Stimulated activated CD4-positive, alpha-beta T cell treated with anti-CD3 and anti-CD28 coated beads, TNF-alpha, amount 100 ng/mL, for 1 hour (primary cell): ENCODE results near the gene REXO2.

Source experiments
- DNase-seq, 3 donors: peaks; one replicate each; pipeline ENCODE4 v3.0.0-alpha.2; 2020; ENCODE audit warnings: low read depth in 3 of 3, low spot score in 1 of 3

The REXO2 gene

DNA sequence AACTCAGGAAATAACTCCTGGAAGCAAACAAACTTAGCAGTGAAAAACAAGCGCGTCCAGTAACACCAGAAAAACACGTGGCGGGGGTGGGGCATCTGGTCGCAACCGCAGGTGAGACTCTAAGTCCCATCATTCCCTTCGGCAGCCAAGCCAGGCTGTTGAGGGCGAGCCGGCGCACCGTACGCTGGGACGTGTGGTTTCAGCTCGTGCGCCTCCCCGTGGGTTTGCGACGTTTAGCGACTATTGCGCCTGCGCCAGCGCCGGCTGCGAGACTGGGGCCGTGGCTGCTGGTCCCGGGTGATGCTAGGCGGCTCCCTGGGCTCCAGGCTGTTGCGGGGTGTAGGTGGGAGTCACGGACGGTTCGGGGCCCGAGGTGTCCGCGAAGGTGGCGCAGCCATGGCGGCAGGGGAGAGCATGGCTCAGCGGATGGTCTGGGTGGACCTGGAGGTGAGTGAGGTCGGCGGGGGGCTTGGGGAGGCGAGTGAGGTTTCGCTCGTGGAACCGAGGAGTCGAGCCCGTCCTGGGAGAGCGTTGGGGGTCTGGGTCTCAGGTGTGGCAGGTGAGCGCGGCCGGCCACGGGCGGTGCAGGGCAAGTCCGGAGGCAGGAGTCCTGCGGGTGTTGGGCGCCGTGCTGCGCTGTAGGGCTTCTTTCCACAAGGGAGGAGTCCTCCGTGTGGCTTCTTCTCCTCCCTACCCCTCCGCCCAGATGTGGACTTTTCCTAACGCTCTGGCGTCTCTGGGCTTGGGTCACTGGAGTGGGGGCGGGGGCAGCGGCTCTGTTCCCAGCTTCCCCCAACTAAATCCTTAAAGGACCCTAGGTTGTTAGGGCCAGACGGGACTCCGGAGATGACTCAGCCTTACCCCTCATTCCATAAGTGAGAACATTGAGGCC is at the start of gene REXO2:
TSS of gene REXO2 (plus strand) at position 239 of the 892 bp plus-strand sequence. CDS start at position 301, 62 bp downstream.
- DNase-seq, result peak; percentile 83 to 87 (median 86)

DNA sequence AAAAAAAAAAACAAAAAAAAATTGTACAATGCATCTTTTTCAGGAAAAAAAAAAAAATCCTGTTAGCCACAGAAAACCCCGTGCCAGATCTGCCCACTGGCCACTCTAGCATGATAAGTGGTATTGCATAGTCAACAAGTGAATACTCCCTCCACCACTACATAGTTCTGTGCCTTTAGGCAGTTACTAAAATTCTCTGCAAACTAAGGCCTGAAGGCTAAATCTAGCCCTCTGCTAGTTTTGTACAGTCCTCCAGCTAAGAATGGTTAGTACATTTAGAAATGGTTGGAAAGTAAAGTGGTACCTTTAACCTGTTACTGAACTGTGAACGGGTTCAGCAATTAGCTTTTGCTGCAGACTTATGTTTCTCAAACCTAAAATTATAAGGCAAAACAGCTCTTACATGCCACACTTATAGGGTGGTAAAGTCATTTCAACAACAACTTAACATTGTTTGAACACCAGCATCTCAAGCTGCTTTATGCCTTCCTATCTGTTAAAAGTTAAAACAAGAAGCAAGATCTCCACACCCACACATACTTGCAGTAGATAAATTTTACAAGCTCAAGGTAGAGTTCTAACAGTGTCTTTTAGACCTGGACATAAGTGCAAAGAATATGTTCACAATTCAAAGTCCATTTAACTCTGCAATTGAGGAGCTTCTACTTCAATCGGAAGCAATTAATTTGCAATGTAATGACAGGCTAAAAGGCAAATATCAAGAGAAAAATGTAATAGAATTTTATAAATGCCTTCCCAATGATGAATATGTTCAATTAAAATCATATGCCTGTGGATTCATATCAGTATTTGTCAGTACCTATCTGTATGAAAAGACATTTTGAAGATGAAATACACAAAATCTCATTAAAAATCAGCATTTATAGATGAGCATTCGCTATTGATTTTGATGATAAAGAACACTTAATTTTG is 46.3 kb upstream of the REXO2 start:
- no peak for DNase-seq

DNA sequence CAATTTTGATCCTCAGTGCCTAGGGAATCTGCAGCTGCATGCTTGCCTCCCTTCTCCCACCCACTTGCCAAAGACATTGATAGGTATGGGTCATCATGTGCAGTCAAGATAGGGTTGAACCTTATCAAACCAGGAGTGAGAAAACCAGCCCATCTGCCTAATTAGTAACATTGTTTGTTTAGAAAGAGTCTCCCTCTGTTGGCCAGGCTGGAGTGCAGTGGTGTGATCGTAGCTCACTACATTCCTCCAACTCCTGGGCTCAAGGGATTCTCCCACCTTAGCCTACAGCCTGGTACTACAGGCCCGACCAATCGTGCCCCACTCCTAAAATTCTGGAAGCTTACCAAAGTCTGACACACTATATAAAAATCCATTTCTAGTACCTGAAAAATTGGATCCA is 43.5 kb upstream of the REXO2 start:
- no peak for DNase-seq

DNA sequence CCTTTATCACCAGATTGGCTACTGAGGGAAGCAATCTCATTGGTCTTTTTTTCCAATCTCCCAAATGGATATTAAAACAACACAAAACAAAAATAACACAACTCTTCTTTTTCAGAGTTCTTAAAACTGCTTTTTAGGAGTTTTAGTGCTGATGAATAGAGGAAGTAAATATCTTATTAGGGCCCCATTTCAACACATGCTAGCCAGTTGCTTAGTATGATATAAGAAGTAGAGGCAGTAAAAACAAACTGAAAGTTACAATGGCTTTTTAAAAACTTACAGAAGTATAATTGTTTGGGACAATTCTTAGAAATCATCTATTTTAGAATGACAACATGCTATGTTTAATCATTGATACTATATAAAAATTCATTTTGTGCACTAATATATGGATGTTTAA is 42.4 kb upstream of the REXO2 start:
- DNase-seq, result no peak

DNA sequence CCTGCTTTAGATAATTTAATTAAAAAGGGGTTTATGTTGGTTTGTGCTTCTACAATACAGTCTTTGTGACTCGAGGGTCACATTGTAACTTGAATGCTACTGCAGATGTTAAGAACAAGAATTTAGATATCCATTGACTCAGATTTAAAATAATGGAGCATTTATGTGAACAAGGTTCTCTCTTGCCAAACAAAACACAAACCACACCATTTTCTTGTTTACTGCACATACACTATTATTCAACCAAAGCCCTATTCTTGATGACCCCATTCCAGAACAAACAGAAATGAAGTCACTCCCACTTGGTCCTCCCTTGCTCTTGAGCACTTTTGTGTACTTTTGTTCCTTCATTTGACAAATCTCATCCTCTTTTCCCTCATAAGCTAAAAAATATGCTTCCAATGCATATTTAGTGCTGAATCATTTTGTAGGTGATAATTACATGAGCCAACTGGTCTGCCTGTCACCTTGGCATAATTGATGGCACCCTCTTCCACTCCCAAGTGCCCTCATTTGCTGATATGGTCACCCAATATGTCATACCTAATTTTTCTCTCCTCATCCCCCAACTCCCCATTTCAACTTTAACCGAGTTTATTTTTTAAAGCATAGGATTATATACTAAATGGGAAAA is 41.8 kb upstream of the REXO2 start:
- no peak for DNase-seq

DNA sequence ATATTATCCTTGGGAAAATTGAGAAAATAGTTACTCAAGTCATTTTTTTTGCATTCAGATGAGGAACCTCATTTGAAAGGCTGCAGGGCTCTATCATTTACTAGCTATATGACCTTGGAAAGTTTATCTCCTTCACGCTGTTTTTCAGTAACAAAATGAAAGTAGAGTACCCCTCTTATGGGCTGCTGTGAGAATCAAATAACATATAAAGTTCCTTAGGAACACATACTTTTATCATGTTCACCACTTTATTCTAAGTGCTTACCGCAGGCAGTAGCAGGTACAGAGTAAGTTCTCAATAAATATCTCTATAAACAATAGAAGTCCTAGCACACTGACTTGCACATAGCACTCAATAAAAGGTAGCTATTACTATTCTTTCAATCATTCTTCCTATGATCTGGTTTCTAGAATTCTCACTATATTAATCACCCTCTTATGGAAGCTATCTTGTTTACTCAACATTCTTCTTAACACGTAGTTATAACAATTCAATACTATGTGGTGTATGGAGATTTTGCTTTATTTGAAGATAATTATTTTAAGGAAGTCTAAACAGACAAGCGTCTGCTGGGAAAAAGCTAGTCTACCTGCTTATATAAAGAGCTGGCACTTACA is 40.9 kb upstream of the REXO2 start:
- no peak for DNase-seq

DNA sequence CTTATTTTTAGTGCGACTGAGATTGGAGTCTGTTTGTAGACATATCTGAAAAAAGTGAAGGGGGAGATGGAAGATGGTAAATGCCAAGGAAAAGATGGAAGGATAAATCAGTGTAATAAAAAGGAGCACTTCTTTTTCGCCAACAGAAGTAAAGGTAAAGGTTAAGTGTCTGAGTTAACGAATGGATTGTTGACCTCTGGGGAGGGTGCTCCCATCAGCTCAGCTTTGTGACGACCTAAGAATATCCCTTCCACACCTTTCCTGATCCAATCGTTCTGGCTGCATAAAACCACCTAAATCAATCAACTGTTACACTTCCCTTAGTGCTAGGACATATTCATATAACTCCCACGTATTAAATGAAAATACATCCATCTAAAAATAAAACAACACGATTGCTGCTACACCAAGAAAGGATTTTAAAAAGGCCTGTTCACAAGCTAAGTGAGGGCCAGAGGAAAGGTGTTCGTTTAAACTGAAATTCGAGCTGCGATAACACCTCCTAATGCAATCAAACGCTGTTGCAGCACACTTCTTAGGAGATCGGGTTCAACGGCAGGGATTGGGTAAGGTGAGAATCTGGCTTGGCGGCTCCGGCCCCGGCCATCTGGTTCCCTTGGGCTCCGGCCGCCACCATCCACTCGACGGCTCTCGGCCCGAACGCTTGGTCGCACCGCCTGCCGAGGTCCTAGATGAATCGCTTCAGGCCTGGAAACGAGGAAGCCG is 39.6 kb upstream of the REXO2 start:
- no peak for DNase-seq

DNA sequence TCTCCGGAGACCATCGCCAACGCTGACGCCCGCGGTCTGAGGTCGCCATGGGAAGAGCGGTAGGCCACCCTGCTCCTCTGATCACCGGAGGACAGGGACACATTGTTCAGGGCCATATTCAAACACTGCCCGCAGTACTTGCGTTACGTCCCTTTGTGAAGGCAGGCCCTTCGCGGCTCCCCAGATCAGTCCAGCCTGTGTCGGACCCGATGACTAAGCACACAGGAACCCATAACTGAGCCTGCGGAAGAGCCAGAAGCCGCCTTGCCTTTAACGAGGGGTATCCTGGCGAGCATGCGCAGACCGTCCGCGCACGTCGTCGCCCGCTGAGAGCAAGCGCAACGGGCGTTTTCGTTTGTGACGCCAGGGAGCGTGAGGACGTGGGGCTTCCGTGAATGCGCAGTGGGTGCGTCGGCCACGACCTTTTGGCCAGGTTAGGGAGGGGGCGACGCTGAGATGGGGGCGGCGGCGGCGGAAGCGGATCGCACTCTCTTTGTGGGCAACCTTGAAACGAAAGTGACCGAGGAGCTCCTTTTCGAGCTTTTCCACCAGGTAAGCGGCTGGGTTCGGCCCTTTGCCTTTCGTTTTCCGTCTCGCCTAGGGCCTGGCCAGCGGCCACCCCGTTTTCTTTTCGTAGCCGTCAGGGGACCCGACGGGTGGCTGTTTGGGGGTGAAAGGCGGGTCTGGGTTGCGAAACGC is 38.9 kb upstream of the REXO2 start, which contains the start of the genes C11orf71 and RBM7:
TSS of gene C11orf71 (minus strand) at position 296 of the 699 bp plus-strand sequence. CDS start at position 116, 180 bp downstream.
TSS of gene RBM7 (plus strand) at position 451 of the 699 bp plus-strand sequence. CDS start at position 457, 6 bp downstream.
- peak; percentile 95 to 96 (median 95) for DNase-seq

DNA sequence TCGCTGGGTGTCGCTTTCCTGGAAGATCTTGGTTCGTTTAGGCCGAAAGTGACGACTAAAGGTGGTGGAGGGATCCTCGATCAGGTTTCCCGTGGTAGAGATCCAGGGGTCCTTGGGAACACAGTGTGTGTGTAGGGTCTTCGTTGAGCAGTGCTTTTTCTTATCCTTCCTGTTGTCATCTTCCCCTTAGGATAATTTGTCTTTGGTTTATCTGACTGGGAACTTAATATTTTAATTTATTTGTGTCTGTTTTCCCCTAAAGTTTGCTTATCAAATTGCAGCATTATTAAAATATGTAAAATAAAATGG is 38.4 kb upstream of the REXO2 start:
- DNase-seq, result no peak

DNA sequence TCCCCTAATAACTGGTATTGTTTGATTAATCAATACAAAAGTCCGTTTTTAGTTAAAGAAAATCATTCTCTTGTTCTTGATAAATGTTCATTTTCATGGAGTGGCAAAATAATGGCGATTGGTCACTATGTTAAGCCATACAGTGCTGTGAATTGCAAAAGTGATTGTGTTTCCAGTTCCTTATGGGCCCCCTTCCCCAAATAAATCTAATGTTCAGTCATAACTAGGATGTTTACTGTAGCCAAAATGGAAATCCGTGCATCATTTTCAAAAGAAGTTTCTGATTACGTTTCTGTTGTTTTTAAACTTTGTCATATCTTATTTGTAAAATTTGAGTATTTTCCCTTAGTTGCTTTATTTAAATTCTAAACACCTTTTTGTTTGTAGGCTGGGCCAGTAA is 38.0 kb upstream of the REXO2 start:
- DNase-seq, result no peak

DNA sequence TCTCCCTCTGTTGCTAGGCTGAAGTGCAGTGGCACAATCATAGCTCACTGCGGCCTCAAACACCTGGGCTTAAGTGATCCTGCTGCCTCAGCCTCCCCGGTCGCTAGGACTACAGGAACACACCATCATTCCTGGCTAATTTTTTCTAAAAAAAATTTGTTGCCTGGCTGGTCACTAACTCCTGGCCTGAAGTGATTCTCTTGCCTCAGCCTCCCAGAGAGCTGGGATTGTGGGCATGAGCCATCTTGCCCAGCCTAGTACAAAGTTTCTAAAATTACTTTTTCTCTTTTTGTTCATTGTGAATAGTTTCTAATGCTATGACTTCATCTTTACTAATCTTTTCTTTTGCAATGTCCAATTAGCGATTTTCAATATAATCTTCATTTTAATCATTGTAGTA is 26.3 kb upstream of the REXO2 start:
- DNase-seq, result no peak

DNA sequence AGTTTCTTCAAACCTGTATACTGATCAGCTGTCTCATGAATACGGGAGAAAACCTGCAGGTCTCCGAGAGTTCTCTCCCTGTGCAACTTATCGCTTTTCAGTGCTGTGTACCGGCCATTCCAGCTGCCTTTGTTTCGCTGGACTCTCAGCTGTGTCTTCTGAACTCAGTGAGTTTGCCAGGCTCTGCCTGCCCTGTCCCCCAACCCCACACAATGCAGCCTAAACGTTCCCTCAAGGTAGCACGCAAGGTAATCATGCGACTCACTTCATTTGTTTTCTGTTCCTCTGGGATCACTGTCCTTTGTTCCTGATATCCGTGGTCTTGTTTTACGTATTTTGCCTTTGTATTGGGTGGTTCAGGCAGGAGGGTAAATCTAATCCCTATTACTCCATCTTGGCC is 25.3 kb upstream of the REXO2 start:
- DNase-seq, result no peak

DNA sequence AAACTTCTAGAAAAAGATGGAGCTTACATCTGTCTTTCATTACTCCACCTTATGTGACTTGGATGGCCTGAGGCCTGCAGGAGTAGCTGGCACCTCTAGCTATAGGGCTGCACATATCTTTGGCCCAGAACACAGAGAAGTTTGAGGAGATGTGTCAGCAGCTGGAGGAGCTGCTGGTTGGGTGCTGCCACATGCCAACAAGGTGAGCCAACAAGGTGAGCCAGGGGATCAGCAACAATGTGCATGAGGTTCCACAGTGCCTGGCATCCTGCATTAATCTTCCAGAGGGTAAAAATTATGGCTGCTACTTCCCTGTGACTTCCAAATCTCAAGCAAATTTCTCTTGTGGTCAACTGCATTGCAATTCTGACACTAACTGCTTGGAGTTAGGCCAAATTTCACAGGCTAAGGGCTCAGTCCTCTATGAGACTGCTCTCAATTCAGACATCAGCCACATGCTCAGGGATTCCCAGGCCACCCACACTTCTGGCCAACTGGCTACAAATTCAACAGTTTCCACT is 22.8 kb upstream of the REXO2 start:
- DNase-seq, result no peak

DNA sequence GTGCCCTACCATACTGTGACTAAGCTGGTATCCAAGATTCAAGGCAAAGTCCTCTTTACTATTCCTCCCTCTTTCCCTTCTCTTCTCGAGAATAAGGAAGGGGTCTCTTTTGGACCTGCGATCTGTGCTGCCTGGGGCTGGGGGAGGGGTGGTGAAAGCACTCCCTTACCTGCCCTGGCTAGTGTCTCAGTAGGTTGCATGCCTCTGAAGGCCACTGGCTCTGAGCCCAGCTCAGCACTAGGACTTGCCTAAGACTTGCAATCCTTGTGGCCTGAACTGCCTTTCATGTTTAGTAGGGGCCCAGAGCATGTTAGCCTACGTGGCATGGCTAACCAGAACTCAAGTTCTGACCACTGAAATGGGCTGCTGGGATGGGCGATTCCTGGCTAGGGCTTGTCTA is 13.0 kb upstream of the REXO2 start:
- DNase-seq, result no peak

DNA sequence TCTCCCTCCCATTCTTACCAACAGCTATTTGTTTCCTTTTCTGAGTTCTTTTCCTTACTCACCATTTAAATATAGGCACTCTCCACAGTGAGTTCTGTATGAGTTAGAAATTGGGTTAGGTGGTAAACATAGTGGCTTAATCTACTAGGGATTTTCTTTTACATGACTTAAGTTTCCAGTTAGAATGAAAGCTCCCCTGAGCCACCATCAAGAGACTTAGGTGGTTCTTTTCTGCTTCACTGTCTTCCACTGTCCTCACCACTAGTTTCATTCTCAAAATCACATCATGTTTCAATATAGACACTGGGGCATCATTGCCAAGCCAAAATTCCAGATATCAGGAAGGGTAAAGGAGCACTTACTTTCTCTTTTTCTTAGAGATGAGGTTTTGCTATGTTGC is 9.0 kb upstream of the REXO2 start:
- no peak for DNase-seq

DNA sequence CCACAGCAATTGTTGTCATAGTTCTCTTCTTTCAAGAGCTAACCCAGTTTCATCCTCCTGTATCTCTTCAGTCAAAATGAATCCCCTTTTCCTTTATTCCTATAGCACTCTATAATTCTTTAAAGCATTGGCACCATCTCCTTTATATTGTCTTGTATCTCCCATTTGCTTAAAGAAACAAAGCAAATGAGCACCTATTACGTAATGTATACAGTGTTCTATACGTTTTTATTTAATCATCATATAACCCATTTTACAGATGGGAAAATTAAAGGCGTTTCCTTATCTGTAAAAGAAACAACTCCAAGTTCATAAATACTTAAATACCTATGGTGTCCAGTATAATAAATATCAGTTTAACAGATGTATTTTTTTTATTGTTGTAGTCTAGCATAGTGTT is 6.4 kb upstream of the REXO2 start:
- no peak for DNase-seq

DNA sequence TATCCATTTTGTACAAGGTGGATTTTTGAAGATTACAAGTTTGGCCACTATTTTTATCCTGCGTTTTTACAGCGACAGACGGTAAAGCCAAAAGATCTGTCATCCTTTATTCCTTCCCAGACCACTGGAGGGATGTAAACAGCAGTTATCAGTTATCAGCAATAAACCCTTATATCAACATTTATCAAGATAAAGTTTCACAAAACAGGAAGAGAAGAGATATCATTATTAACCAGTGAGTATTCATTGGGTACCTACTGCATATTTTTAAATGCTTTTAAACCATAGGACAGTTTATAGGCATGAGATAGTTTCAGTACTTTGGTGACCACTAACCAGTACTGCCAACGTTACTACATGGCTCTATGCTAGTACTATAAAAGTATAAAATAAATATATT is 5.9 kb upstream of the REXO2 start:
- DNase-seq, result no peak

DNA sequence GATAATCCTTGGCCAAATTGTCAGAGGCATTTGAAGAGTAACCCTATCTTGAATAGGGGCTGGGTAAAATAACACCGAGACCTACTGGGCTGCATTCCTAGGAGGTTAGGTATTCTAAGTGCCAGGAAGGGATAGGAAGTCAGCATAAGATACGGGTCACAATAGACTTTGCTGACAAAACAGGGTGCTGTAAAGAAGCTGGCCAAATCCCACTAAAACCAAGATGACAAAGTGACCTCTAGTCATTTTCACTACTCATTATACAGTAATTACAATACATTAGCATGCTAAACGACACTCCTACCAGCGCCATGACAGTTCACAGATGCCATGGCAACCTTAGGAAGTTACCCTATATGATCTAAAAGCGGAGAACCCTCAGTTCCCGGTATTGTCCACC is 964 bp upstream of the REXO2 start:
- DNase-seq, result no peak

DNA sequence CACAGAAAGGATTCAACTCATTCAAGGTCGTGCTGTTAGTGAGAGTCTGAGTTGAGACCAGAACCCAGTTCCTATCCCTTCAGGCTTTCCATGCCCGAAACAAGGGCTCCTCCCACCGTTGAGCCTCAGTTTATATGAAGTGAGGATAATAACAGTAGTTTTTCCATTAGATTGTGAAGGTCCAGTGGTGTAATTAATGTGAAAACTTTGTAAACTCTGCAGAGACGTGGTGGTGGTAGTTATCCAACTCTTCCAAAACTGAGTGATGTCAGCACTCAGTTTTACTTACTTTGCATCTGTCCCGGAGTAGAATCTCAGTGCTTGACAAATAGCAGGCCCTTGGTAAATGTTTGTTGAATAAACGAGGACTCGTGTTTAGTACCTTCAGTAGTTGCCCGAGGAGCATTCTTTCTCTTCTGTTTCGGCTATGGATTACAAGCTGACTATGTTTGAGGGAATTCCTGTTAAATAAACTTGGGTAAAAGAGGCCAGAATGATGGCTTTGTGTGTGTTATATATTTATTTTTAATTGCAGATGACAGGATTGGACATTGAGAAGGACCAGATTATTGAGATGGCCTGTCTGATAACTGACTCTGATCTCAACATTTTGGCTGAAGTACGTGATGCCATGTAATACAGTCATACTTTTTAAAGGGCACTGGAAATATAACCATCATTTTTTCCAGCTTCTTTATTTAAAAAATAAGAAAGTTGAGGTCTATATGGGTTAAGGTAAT is 1.0 kb downstream of the REXO2 start:
- DNase-seq, result no peak
